SKM-1 treated with dmso at 0.1 percent for 144 hours (cell line): ENCODE data around the gene HES7.
A peak's percentile ranks its signal among the peaks of the same experiment; 100 is the strongest.

ENCODE experiments used
- DNase-seq: peaks from one replicate; lab custom pipeline; 2025; ENCODE audit not compliant: unreplicated experiment; lab: John Stamatoyannopoulos, UW

HES7 gene

GRCh38 chr17:8143581-8144400 lies 19.9 kb upstream of the HES7 start:
- no peak for DNase-seq

GRCh38 chr17:8142887-8143580 lies 19.1 kb upstream of the HES7 start:
- DNase-seq, result no peak

- no peak for DNase-seq
Measured at GRCh38 chr17:8142158-8142886, 18.4 kb upstream of the HES7 start.

GRCh38 chr17:8141741-8142140 lies 17.8 kb upstream of the HES7 start:
- no peak for DNase-seq

GRCh38 chr17:8141045-8141444 lies 17.1 kb upstream of the HES7 start:
- DNase-seq, result no peak

- DNase-seq, result no peak
Measured at GRCh38 chr17:8140065-8141029, 16.4 kb upstream of the HES7 start.

- DNase-seq, result peak; percentile 76
Measured at GRCh38 chr17:8138672-8139371, 14.9 kb upstream of the HES7 start.

GRCh38 chr17:8138374-8138671 lies 14.4 kb upstream of the HES7 start:
- no peak for DNase-seq

- DNase-seq, result no peak
Measured at GRCh38 chr17:8137645-8138373, 13.9 kb upstream of the HES7 start.

GRCh38 chr17:8133941-8134340 lies 10.0 kb upstream of the HES7 start:
- no peak for DNase-seq

GRCh38 chr17:8133399-8133798 lies 9.5 kb upstream of the HES7 start:
- DNase-seq, result no peak

GRCh38 chr17:8131844-8132441 lies 8.0 kb upstream of the HES7 start:
- no peak for DNase-seq

- DNase-seq, result no peak
Measured at GRCh38 chr17:8128125-8128784, 4.3 kb upstream of the HES7 start.

- DNase-seq, result no peak
Measured at GRCh38 chr17:8126491-8127066, 2.7 kb upstream of the HES7 start.

GRCh38 chr17:8125947-8126490 lies 2.1 kb upstream of the HES7 start:
- DNase-seq, result no peak

GRCh38 chr17:8125154-8125946 lies 1.4 kb upstream of the HES7 start:
- DNase-seq, result no peak
